Adrenal gland (tissue), 12 donors: Measurements from ENCODE around the gene TMEM266. TPM values are rescaled to one million over a fixed set of nuclear protein-coding genes. Genes with fewer than 3 reads are reported as not detected.

Source experiments
- DNase-seq, 7 donors: peaks; one replicate each; pipeline ENCODE4 v3.0.0-alpha.2; 2019 to 2020
- H3K27ac ChIP-seq, 5 donors: fragments of 200-600 bp; sonication (generic) in 4 of 5; 1 replicate in 3 of 5; 2 replicates in 2 of 5; pipeline versions ENCODE4 v1.5.1 to v1.8.0; 2016 to 2020; ENCODE audit warnings: mild to moderate bottlenecking in 1 of 5
- H3K27me3 ChIP-seq: fragments of 200-600 bp; 2 replicates; pipeline ENCODE4 v1.8.0; 2021
- H3K36me3 ChIP-seq, 2 donors: fragments of 200-600 bp; replicated peaks in 1 of 2; 1 replicate in 1 of 2; 2 replicates in 1 of 2; pipeline versions ENCODE4 v1.5.1 to v1.8.0; 2018 to 2022
- H3K4me1 ChIP-seq, 2 donors: fragments of 200-600 bp; replicated peaks in 1 of 2; 1 replicate in 1 of 2; 2 replicates in 1 of 2; pipeline versions ENCODE4 v1.5.1 to v1.8.0; 2018 to 2021
- H3K4me3 ChIP-seq, 4 donors: fragments of 200-600 bp; sonication (generic) in 3 of 4; one replicate each; pipeline ENCODE4 v1.5.1; 2016 to 2018
- H3K9me3 ChIP-seq, 3 donors: fragments of 200-600 bp; sonication (generic) in 1 of 3; replicated peaks in 1 of 3; 1 replicate in 2 of 3; 2 replicates in 1 of 3; pipeline versions ENCODE4 v1.5.1 to v1.8.0; 2016 to 2021
- POLR2A ChIP-seq, 2 donors: fragments of 450-650 bp; IDR thresholded peaks; one replicate each; pipeline ENCODE4 v1.6.1; 2017; ENCODE audit warnings: antibody characterized with exemption in 2 of 2, mild to moderate bottlenecking in 2 of 2, moderate library complexity in 1 of 2
- WGBS, 4 donors: extraction: QIAGEN DNeasy Blood & Tissue Kit in 2 of 4; methylation state at CpG; one replicate each; pipeline versions ENCODE4 v1.1.5 to v1.1.7; 2013 to 2017; 5-methylcytosine and 5-hydroxymethylcytosine counted together
- intact Hi-C, 2 donors: fragments of 100-400 bp; cut with DNase I; formaldehyde crosslinking; loops; one replicate each; pipeline versions ENCODE4 v1.14.1 to v1.15.0; 2022 to 2023
- polyA plus RNA-seq, 3 donors: library from polyadenylated mRNA; stranded (reverse); fragments of 200-250 nt in 2 of 3; fragments of 350-450 nt in 1 of 3; fragmentation: Illumina TruSeq in 1 of 3; extraction: RNeasy Lipid Tissue Mini Kit (QIAGEN cat#74804) in 1 of 3; gene quantifications; one replicate each; pipeline ENCODE4 v1.2.3, GENCODE V29; 2013 to 2014
- total RNA-seq, 9 donors: library from RNA; depleted of rRNA in 4 of 9; stranded (reverse); fragments of >200 nt in 4 of 9; fragments of 120-200 nt in 1 of 9; fragmentation: NEBNext Ultra II Directional in 1 of 9; extraction: Animal tissue kit (Norgen Biotek cat#: 25700) in 1 of 9; gene quantifications; one replicate each; pipeline versions ENCODE4 v1.1.0 to v1.2.4, GENCODE V29; 2013 to 2023
- TF ChIP-seq, protein P1 (sequence below), 6 experiments: fragments of 450-650 bp in 4 of 6; fragments of 200-600 bp in 2 of 6; sonication (generic) in 1 of 6; IDR thresholded peaks; 1 replicate in 5 of 6; 2 replicates in 1 of 6; pipeline versions ENCODE4 v1.5.1 to v1.8.0; 2016 to 2021; ENCODE audit warnings: antibody characterized with exemption in 6 of 6, mild to moderate bottlenecking in 2 of 6, moderate library complexity in 1 of 6
- donor health status: healthy with polysubstance abuse.
- donor health status: Bipolar disorder and iron deficiency.
- donor health status: DM: yes; HTN: yes; CAD: no.
- donor health status: DM: no; HTN: no; CAD: no.
- donor health status: DM: no; HTN: no; CAD: no.
- donor health status: DM: yes; HTN: yes; CAD: no.

The TMEM266 gene
- total and polyA plus RNA-seq, 12 donors = 1.3 to 23.1 (median 5.9) TPM

- Histone ChIP-seq H3K27me3 (no peaks in the 10 kb centered on the region), H3K4me3 (no peak overlapping the region), H3K9me3 (no peaks in the 10 kb centered on the region), H3K27ac (no peak overlapping the region), H3K4me1 (no peaks in the 10 kb centered on the region), H3K36me3 (no peaks in the 10 kb centered on the region)
- DNase-seq = no peak
- intact Hi-C loops = no loop called here
- TF ChIP-seq, protein P1, sequence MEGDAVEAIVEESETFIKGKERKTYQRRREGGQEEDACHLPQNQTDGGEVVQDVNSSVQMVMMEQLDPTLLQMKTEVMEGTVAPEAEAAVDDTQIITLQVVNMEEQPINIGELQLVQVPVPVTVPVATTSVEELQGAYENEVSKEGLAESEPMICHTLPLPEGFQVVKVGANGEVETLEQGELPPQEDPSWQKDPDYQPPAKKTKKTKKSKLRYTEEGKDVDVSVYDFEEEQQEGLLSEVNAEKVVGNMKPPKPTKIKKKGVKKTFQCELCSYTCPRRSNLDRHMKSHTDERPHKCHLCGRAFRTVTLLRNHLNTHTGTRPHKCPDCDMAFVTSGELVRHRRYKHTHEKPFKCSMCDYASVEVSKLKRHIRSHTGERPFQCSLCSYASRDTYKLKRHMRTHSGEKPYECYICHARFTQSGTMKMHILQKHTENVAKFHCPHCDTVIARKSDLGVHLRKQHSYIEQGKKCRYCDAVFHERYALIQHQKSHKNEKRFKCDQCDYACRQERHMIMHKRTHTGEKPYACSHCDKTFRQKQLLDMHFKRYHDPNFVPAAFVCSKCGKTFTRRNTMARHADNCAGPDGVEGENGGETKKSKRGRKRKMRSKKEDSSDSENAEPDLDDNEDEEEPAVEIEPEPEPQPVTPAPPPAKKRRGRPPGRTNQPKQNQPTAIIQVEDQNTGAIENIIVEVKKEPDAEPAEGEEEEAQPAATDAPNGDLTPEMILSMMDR (IDR thresholded peaks at IDR 0.05) = no peak
- TF ChIP-seq POLR2A (IDR thresholded peaks at IDR 0.05) = no peak
- 82 to 94% (median 86%) methylated on average over 2 of the region's 2 CpGs for WGBS, 4 donors
Observed at GRCh38 chr15:76127169-76127568, 67.4 kb downstream of the TMEM266 start.

GRCh38 chr15:76127880-76128279, 68.1 kb downstream of the TMEM266 start:
- 65 to 75% (median 73%) methylated on average over 4 of the region's 4 CpGs for WGBS, 4 donors
- DNase-seq = no peak
- intact Hi-C loops = no loop called here
- no peaks in the 10 kb centered on the region for H3K36me3 ChIP-seq
- no peak overlapping the region for H3K27ac ChIP-seq
- no peak for TF ChIP-seq POLR2A (IDR thresholded peaks at IDR 0.05)
- TF ChIP-seq, protein P1 (IDR thresholded peaks at IDR 0.05) = no peak
- H3K9me3 ChIP-seq = no peaks in the 10 kb centered on the region
- no peaks in the 10 kb centered on the region for H3K4me1 ChIP-seq
- no peaks in the 10 kb centered on the region for H3K27me3 ChIP-seq
- H3K4me3 ChIP-seq = no peak overlapping the region

DNA sequence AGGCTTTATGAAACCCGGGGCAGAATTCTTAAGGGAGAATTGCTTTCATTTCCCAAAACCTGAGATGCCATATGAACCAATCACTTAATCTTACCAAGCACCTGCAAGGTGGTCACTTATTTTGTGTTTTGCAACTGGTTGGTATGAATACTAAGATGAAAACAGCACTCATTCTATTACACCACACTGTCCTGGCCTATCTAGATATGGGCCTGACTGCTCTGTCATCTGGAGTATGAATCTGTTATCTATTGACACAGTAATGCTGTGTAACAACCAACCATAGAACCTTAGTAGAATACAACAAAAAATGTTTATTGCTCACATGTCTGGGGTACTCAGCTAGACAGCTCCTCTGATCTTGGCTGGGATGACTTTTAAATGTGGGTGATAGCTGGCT, 74.8 kb downstream of the TMEM266 start:
- Histone ChIP-seq H3K4me3 (no peak overlapping the region), H3K27me3 (no peaks in the 10 kb centered on the region), H3K4me1 (peaks cover 0 to 3% of the 10 kb centered on the region in 2 donors), H3K27ac (no peak overlapping the region), H3K9me3 (no peaks in the 10 kb centered on the region), H3K36me3 (no peaks in the 10 kb centered on the region)
- WGBS, 4 donors = 93 to 100% (median 94%) methylated on average over 1 of the region's 1 CpG
- intact Hi-C loops = no loop called here
- TF ChIP-seq, protein P1 (IDR thresholded peaks at IDR 0.05) = no peak
- TF ChIP-seq POLR2A (IDR thresholded peaks at IDR 0.05) = no peak
- no peak for DNase-seq

- intact Hi-C loops = loop anchor here in 1 of 2 donors (5.0 kb wide), 1 partner anchor 78 kb away; the partner anchor contains the start of gene TMEM266
- no peak for DNase-seq
- TF ChIP-seq, protein P1 (IDR thresholded peaks at IDR 0.05) = no peak
- TF ChIP-seq POLR2A (IDR thresholded peaks at IDR 0.05) = no peak
- Histone ChIP-seq H3K27ac (no peak overlapping the region), H3K9me3 (no peaks in the 10 kb centered on the region), H3K4me3 (no peak overlapping the region), H3K27me3 (no peaks in the 10 kb centered on the region), H3K4me1 (peaks cover 0 to 6% of the 10 kb centered on the region in 2 donors), H3K36me3 (no peaks in the 10 kb centered on the region)
- 80 to 94% (median 89%) methylated on average over 2 of the region's 2 CpGs for WGBS, 4 donors
Observed at GRCh38 chr15:76135516-76135915, 75.7 kb downstream of the TMEM266 start.
